Panc1 (cell line): ENCODE measurements around the gene PKIB. TPM values are rescaled to one million over a fixed set of nuclear protein-coding genes. Genes with fewer than 3 reads are reported as not detected.

Experiments
- ATAC-seq: fragments of 200-7000 bp; cut with Tn5 transposase; 2 replicates; pipeline ENCODE4 v1.9.1; 2020; ENCODE audit warnings: mild to moderate bottlenecking, moderate library complexity
- BruUV-seq: library from RNA; stranded (reverse); fragments of 400-500 nt; replicated peaks from 2 replicates; lab custom pipeline; 2021; lab: Mats Ljungman, UMichigan
- CTCF ChIA-PET: fragments of 300-600 bp; sonication (Branson Sonifier 250); formaldehyde crosslinking; loops from one replicate; lab custom pipeline; 2022; ENCODE audit warnings: antibody characterized with exemption; lab: Charles Lee
- POLR2A ChIA-PET: fragments of 300-600 bp; sonication (Branson Sonifier 250); formaldehyde crosslinking; loops from one replicate; lab custom pipeline; 2022; ENCODE audit warnings: antibody characterized with exemption; lab: Charles Lee
- DNase-seq: peaks from one replicate; pipeline ENCODE4 v3.0.0-alpha.2; 2010; ENCODE audit warnings: low read depth, low spot score
- H3K27ac ChIP-seq: 2 replicates; pipeline ENCODE4 v1.5.1; 2011; ENCODE audit warnings: mild to moderate bottlenecking, low read length, inconsistent platforms
- H3K27me3 ChIP-seq: fragments of 200-500 bp; sonication (Bioruptor generic); 2 replicates; pipeline ENCODE4 v1.6.0; 2014; ENCODE audit warnings: low read length, inconsistent platforms; ENCODE audit not compliant: control insufficient read depth, insufficient read depth
- H3K36me3 ChIP-seq: fragments of 200-500 bp; sonication (Bioruptor generic); 2 replicates; pipeline ENCODE4 v1.5.1; 2014; ENCODE audit warnings: inconsistent platforms, mild to moderate bottlenecking, low read length, moderate library complexity; ENCODE audit not compliant: control insufficient read depth, insufficient read depth
- H3K4me1 ChIP-seq: 2 replicates; pipeline ENCODE4 v1.5.1; 2011; ENCODE audit warnings: inconsistent platforms, mild to moderate bottlenecking, low read length, moderate library complexity; ENCODE audit not compliant: control insufficient read depth, insufficient read depth
- H3K4me3 ChIP-seq, 2 experiments: 2 replicates each; pipeline ENCODE4 v1.5.1; 2011 to 2012; ENCODE audit warnings: low read depth in 2 of 2, low read length in 2 of 2, mild to moderate bottlenecking in 2 of 2, inconsistent platforms in 1 of 2, moderate library complexity in 1 of 2
- H3K9me3 ChIP-seq: fragments of 200-500 bp; sonication (Bioruptor generic); 2 replicates; pipeline ENCODE4 v1.5.1; 2014; ENCODE audit warnings: low read depth, mild to moderate bottlenecking, inconsistent platforms, low read length, moderate library complexity; ENCODE audit not compliant: control insufficient read depth, insufficient read depth
- POLR2AphosphoS5 ChIP-seq: IDR thresholded peaks from 2 replicates; pipeline ENCODE4 v1.6.1; 2012; ENCODE audit warnings: mild to moderate bottlenecking, low read depth, low read length, moderate library complexity
- SIN3A ChIP-seq: IDR thresholded peaks from 2 replicates; pipeline ENCODE4 v1.6.1; 2012; ENCODE audit warnings: low read depth, mild to moderate bottlenecking, low read length, moderate library complexity, borderline replicate concordance; ENCODE audit not compliant: insufficient read depth
- TCF7L2 ChIP-seq: IDR thresholded peaks from 2 replicates; pipeline ENCODE4 v1.6.1; 2011; ENCODE audit warnings: mild to moderate bottlenecking, low read depth, low read length, inconsistent platforms
- in situ Hi-C: cut with HindIII; loops from 2 replicates; pipeline ENCODE4 v1.10.0; 2016; ENCODE audit warnings: low sequenced_read_pairs, low pct_unique_long_range_greater_than_20kb
- intact Hi-C: fragments of 100-400 bp; cut with micrococcal nuclease; formaldehyde crosslinking; loops from one replicate; pipeline ENCODE4 v1.10.0; 2022; ENCODE audit not compliant: unreplicated experiment
- total RNA-seq: library from RNA; stranded (reverse); gene quantifications from one replicate; pipeline ENCODE4 v1.2.1, GENCODE V29; 2021; ENCODE audit not compliant: unreplicated experiment
- TF ChIP-seq, protein P1 (sequence below): fragments of 450-650 bp; IDR thresholded peaks from 2 replicates; pipeline ENCODE4 v1.5.1; 2017; ENCODE audit warnings: mild to moderate bottlenecking
- TF ChIP-seq, protein P2 (sequence below), 2 experiments: IDR thresholded peaks; 2 replicates each; pipeline ENCODE4 v1.6.1; 2011 to 2012; ENCODE audit warnings: low read depth in 2 of 2, control low read depth in 1 of 2, low read length in 1 of 2, mild to moderate bottlenecking in 1 of 2, moderate library complexity in 1 of 2; ENCODE audit not compliant: insufficient read depth in 1 of 2

PKIB gene
- total RNA-seq, 1 experiment from 2014 or later: 1.1 TPM

DNA sequence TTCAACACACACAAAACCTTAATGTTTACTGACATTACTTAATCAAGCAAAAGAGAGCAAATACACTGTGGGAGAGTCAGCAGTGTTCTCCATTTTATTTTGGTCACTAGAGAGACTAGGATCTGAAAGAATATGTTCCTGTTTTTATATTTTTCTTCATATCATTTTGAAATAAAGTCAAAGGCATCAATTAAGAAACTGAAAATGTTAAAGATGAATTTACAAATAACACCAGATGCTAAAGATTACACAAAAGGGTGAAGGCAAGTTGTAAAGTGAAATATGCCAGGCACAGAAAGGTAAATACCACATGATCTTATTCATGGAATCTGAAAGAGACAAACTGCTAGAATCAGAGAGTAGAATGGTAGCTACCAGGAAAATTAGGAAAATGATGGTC, 109.0 kb downstream of the PKIB start:
- TF ChIP-seq TCF7L2 (no peak), SIN3A (no peak), POLR2AphosphoS5 (no peak)
- TF ChIP-seq, protein P1, sequence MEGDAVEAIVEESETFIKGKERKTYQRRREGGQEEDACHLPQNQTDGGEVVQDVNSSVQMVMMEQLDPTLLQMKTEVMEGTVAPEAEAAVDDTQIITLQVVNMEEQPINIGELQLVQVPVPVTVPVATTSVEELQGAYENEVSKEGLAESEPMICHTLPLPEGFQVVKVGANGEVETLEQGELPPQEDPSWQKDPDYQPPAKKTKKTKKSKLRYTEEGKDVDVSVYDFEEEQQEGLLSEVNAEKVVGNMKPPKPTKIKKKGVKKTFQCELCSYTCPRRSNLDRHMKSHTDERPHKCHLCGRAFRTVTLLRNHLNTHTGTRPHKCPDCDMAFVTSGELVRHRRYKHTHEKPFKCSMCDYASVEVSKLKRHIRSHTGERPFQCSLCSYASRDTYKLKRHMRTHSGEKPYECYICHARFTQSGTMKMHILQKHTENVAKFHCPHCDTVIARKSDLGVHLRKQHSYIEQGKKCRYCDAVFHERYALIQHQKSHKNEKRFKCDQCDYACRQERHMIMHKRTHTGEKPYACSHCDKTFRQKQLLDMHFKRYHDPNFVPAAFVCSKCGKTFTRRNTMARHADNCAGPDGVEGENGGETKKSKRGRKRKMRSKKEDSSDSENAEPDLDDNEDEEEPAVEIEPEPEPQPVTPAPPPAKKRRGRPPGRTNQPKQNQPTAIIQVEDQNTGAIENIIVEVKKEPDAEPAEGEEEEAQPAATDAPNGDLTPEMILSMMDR: no peak
- TF ChIP-seq, protein P2, sequence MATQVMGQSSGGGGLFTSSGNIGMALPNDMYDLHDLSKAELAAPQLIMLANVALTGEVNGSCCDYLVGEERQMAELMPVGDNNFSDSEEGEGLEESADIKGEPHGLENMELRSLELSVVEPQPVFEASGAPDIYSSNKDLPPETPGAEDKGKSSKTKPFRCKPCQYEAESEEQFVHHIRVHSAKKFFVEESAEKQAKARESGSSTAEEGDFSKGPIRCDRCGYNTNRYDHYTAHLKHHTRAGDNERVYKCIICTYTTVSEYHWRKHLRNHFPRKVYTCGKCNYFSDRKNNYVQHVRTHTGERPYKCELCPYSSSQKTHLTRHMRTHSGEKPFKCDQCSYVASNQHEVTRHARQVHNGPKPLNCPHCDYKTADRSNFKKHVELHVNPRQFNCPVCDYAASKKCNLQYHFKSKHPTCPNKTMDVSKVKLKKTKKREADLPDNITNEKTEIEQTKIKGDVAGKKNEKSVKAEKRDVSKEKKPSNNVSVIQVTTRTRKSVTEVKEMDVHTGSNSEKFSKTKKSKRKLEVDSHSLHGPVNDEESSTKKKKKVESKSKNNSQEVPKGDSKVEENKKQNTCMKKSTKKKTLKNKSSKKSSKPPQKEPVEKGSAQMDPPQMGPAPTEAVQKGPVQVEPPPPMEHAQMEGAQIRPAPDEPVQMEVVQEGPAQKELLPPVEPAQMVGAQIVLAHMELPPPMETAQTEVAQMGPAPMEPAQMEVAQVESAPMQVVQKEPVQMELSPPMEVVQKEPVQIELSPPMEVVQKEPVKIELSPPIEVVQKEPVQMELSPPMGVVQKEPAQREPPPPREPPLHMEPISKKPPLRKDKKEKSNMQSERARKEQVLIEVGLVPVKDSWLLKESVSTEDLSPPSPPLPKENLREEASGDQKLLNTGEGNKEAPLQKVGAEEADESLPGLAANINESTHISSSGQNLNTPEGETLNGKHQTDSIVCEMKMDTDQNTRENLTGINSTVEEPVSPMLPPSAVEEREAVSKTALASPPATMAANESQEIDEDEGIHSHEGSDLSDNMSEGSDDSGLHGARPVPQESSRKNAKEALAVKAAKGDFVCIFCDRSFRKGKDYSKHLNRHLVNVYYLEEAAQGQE (IDR thresholded peaks at IDR 0.05; ENCODE audit: insufficient read depth in 1 of 2, low read depth in 2 of 2, low read length in 1 of 2): no peak
- in situ Hi-C loops: no loop called here
- H3K4me3 ChIP-seq: no peak overlapping the region
- intact Hi-C loops: no loop called here
- DNase-seq: no peak
- H3K27ac ChIP-seq: no peak overlapping the region
- POLR2A ChIA-PET: no interaction called here
- no peak for ATAC-seq
- CTCF ChIA-PET: no interaction called here
- no peaks in the 10 kb centered on the region for H3K9me3 ChIP-seq
- no peaks in the 10 kb centered on the region for H3K4me1 ChIP-seq
- no peaks in the 10 kb centered on the region for H3K36me3 ChIP-seq
- H3K27me3 ChIP-seq: peaks cover 11% of the 10 kb centered on the region
- BruUV-seq: no TSS peak

DNA sequence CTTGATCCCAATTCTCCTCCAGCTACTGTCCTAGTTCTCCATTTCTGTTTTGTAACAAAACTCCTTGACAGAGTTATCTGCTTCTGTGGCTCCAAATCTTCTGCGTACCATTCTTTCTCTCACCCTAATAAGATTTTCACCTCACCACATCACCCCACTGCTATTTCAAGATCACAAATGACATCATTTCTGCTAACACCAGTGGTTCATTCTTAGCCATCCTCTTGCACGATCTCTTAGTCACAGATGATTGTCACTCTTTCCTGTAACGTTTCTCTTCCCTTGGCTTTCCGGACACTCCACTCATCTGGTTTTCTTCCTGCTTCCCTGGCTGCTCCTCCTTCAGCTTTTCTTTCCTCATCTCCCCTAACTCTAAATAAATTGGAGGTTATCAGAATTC, 112.5 kb downstream of the PKIB start:
- ChIA-PET CTCF (no interaction called here), POLR2A (no interaction called here)
- H3K36me3 ChIP-seq: no peaks in the 10 kb centered on the region
- no peaks in the 10 kb centered on the region for H3K9me3 ChIP-seq
- peaks cover 15% of the 10 kb centered on the region for H3K27me3 ChIP-seq
- intact Hi-C loops: no loop called here
- in situ Hi-C loops: no loop called here
- H3K4me1 ChIP-seq: no peaks in the 10 kb centered on the region
- TF ChIP-seq SIN3A (no peak), TCF7L2 (no peak), POLR2AphosphoS5 (no peak)
- TF ChIP-seq, protein P1: no peak
- TF ChIP-seq, protein P2 (IDR thresholded peaks at IDR 0.05; ENCODE audit: insufficient read depth in 1 of 2, low read depth in 2 of 2, low read length in 1 of 2): no peak
- no TSS peak for BruUV-seq
- no peak for DNase-seq
- no peak overlapping the region for H3K4me3 ChIP-seq
- no peak overlapping the region for H3K27ac ChIP-seq
- ATAC-seq: no peak
